GM21825 (cell line): Measurements from ENCODE around the gene ERFE.

Source experiments
- ATAC-seq: cut with Tn5 transposase; IDR thresholded peaks from one replicate; pipeline ENCODE4 v1.9.1; 2021; ENCODE audit warnings: mild to moderate bottlenecking, moderate library complexity; ENCODE audit not compliant: unreplicated experiment

The ERFE gene

GRCh38 chr2:238139196-238140039 is 19.4 kb upstream of the ERFE start:
- ATAC-seq: no peak

DNA sequence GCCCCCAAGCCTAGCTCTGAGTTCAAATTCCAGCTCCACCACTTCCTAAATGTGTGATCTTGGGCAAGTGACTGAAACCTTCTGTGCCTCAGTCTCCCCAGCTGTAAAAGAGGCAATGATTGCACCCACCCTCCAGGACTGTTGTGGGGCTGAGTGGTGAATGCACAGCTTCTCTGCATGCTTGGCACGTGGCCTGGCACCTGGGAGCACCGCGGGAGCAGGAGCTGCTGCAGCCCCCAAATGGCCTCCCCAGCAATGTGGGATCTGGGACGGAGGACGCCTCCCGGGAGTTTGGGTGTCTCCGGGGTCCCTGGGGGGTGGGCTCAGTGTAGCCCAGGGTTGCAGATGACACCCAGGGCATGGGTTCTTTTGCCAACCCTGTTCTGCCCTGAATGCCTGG is 18.7 kb upstream of the ERFE start:
- ATAC-seq: no peak

GRCh38 chr2:238140721-238141540 is 17.8 kb upstream of the ERFE start:
- ATAC-seq: no peak

DNA sequence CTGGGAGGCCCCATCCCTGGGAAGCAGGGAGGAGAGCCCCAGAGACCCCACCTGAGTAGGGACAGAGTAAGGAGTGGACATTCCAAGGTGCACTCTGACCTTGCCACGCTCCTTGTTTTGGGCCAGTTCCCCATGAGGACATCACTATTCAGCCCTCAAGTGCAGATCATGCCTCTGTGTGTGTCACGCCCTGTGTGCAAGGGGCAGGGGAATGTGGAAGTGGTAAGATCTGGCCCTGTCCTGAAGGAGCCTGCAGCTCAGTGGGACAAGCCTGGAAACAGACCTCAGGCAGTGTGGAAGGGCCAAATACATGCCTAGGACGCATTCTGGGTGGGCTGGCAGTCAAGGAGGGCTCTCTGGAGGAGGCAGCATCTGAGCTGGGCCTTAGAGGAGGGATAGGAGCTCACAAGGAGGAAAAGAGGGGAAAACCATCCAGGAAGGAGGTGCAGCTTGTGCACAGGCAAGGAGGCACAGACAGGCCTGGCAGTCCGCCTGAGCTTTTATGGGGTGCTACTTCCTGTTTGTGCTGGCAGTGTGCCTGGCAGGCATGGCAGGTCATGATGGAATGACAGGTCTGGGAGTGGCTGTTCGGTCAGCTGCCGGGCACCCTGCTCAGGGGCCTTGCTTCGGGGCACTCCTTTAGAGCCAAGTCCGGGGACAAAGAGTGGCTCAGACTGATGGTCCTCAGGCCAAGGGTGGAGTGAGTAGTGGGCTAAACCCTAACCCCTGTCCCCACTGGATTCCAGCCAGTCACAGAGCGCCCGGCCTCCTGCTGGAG is 17.0 kb upstream of the ERFE start:
- ATAC-seq: no peak

DNA sequence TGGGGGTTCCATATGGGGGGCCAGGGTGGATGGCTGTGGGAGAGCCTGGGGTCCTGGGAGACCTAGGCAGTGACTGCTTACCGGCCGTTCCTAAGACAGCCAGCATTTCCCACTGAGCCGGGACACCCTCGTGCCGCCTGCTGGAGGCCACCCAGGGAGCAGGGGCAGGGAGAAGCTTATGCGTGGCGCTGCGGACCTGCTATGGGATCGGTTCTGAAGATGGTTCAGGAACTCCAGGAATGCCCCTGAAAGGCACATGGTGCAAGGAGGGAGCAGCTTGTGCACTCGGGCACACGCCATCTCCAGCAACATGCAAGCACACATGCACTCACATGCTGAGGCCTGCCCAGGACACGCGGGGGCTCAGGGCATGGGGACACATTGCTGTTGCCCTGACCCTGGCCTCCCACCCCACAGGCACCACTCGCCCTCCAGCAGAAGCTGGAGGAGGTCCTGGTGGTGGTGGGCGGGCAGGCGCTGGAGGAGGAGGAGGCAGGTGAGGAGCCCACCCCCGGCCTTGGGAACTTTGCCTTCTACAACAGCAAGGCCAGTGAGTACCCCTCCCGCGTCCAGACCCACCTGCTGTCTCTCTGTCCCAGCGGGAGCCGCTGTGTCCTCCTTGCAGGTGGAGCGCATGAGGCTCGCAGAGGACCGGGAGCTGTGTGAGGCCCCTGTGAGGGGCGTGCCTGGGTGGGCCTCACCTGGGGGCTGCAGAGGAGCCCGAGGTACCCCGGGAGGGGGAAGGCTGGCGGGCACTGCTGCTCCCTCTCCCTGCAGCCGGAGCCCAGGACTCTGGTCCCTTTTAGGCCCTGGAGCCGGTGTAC is 16.2 kb upstream of the ERFE start:
- no peak for ATAC-seq

GRCh38 chr2:238143239-238143951 is 15.4 kb upstream of the ERFE start:
- no peak for ATAC-seq

GRCh38 chr2:238144262-238144661 is 14.5 kb upstream of the ERFE start:
- no peak for ATAC-seq

DNA sequence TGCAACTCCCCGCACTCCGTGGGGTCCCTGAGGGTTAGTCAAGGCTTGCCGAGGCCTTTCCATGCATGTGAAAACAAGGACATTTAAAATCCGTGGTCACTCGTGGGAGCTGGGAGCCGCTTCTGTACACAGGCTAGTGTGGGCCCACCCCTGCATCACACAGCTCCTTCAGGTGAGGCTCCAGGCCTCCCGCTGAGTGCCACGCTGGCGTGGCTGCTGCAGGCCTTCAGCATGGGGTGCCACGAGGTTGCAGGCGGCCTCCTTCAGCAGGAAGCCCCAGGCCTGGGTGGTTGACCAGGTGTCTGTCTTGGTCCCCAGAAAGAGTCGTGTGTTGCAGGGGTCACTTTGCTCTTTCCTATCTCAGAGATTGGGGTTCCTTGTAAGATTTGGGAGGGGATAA is 13.7 kb upstream of the ERFE start:
- no peak for ATAC-seq

DNA sequence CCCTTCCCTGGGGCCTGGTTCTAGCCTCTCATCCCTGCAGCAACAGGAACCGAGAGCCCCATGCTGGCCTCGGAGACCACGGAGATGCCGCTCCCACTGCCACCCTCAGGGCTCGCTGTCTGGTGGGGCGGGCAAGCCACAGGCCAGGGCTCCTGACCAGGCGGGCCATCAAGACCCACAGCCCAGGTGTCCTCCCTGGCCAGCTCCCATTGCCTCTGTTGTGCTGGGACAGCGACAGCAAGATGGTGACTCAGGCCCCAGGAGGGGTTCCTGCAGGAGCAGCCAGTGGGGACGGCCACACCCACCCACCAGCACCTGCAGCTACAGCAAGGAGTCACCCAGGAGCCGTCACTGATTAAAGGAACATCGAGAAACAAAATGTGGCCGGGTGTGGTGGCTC is 12.9 kb upstream of the ERFE start:
- ATAC-seq: no peak

DNA sequence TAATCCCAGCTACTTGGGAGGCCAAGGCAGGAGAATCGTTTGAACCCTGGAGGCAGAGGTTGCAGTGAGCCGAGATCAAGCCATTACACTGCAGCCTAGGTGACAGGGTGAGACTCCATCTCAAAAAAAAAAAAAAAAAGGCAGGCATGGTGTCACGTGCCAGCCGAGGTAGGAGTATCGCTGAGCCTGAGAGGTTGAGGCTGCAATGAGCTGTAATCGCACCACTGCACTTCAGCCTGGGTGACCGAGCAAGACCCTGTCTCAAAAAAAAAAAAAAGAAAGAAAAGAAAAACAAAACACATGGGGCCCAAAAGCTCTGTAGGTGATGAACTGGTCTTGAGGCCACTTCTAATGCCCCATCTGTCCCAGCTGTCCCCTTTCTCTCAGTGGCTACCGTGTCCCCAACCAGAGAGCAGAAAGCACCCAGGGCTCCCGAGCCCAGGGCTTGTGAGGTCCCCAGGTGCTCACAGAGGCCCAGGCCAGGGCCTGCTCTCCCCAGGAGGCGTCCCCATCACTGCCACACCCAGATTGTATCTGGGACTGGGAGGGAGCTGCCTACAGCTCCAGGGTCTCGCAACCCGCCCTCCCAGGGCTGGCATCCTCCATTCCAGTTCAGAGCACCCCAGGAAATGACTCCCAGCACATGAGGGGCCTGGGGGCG is 11.8 kb upstream of the ERFE start:
- ATAC-seq: no peak

GRCh38 chr2:238148981-238149380 is 9.8 kb upstream of the ERFE start:
- no peak for ATAC-seq

DNA sequence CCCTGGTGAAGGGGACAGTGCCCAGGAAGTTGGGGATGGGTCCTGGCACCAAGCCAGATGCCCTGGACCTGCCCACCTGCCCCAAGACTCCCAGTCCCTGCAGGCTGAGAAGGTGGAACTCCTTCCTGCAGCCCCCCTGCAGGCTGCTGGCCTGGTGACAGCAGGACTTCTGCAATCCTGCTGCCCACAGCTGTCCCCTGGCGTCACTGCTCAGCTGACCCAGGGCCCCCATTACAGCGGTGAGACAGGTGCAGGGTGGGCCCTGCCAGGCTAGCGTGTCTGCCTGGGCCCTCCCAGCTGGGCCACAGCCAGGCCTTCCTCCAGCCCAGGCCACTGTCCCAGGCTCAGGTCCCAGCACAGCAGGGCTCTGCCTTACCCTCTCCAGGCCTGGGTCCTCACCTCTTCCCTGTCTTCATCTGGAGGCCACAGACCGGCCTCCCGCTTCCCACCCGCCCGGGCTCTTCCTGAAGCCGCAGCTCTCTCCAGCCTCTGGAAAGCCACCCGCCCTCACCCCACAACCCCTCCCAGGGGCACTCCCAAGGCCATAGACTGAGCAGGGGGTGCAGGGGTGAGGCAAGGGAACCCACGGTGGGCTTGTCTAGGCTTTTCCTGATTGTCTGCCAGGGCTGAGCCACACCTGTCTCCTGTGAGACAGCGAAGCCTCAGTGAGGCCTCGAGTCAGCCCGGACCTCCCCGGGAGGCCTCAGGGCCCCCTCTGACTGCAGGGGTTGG is 8.8 kb upstream of the ERFE start:
- no peak for ATAC-seq

- ATAC-seq: no peak
Observed at GRCh38 chr2:238150686-238151085, 8.1 kb upstream of the ERFE start.

GRCh38 chr2:238151205-238151604 is 7.6 kb upstream of the ERFE start:
- no peak for ATAC-seq

DNA sequence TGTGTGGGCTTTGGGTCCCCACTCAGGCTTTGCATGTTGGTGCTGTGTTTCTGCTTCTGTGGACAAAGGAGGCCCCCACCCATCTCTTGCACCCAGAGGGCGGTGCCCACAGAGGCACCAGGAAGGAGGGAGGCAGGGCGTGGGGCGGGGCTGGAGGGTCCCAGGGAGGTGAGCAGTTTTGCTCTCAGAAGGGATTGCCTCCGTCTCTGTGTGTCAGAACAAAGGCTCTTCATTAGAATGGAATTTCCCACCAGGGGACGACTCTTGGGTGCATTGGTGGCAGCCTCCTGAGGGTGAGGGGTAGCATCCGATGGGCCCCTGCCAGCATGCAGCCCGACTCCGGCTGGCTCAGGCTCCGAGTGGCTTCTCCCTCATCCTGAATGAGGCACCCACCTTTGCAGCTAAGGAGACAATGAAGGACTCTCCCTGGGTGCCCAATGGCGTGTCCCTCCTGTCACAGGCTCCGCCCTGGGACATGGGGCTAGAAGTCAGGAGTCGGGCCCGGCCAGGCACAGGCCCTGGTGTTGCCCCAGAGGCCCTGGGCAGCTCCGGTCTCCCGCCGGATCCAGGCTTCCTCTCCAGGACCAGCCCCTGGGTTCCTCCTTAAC is 7.0 kb upstream of the ERFE start:
- ATAC-seq: no peak

- ATAC-seq: no peak
Observed at GRCh38 chr2:238152771-238153688, 5.7 kb upstream of the ERFE start.

GRCh38 chr2:238154570-238154969 is 4.2 kb upstream of the ERFE start:
- ATAC-seq: no peak
